Dermis blood vessel endothelial cell (primary cell): ENCODE results near the gene GOLGA3. TPM values are rescaled to one million over a fixed set of nuclear protein-coding genes. Genes with fewer than 3 reads are reported as not detected.
A peak's percentile ranks its signal among the peaks of the same experiment; 100 is the strongest.
"Not testable (repeated sequence)": the region's sequence is repeated elsewhere in the genome, so short reads cannot be mapped to it uniquely, and the experiment has no call there.

ENCODE experiments used
- DNase-seq: peaks from one replicate; pipeline ENCODE4 v3.0.0; 2010
- total RNA-seq: library from RNA; depleted of rRNA; stranded (reverse); fragments of >200 nt; gene quantifications from 2 replicates; pipeline ENCODE4 v1.2.3, GENCODE V29; 2014

GOLGA3 gene
- total RNA-seq, 1 donor from 2014 or later: 101 TPM

GRCh38 chr12:132777614-132778013, 51.1 kb downstream of the GOLGA3 start:
- DNase-seq: no peak

DNA sequence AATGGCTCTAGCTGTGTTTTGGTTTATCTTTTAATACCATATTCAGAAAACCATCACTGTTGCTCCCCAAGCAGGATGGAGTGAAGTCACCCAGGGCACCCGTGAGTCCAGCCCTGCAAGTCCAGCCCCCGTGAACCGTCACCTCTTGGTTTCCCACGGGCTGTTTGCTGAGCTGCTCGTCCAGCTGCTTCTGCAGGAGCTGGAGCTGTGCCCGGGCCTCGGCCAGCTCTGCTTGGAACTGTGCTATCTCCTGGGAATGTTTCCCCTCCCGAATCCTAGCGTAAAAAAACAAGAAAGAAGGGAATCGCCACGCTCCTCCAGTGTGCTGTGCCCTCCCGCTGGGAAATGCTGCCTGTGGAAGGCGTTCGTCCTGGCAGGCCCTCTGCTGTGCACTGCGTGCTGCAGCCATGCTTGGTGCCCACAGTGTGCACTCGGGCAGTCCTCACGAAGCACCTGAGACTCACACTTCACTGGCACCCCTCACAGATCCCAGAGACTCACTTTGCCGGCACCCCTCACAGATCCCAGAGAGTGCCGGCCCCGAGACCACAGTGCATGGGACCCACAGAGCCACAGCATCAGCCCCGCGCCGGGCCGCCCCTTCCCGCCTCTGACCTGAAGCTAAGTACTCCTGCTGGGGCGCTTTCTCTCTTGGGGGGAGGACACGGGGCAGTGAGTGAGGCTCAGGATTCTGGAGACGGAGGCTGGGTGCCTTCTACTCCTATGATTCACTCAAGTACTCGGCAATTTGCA, 51.7 kb downstream of the GOLGA3 start:
- DNase-seq: no peak

DNA sequence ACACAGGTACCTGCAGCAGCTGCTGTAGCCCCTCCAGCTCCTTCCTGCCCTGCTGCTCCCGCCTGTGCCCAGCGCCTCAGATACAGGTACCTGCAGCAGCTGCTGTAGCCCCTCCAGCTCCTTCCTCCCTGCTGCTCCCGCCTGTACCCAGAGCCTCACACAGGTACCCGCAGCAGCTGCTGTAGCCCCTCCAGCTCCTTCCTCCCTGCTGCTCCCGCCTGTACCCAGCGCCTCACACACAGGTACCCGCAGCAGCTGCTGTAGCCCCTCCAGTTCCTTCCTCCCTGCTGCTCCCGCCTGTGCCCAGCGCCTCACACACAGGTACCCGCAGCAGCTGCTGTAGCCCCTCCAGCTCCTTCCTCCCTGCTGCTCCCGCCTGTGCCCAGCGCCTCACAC, 52.4 kb downstream of the GOLGA3 start:
- DNase-seq: not testable (repeated sequence)

- no peak for DNase-seq
Observed at GRCh38 chr12:132775502-132776229, 53.0 kb downstream of the GOLGA3 start.

DNA sequence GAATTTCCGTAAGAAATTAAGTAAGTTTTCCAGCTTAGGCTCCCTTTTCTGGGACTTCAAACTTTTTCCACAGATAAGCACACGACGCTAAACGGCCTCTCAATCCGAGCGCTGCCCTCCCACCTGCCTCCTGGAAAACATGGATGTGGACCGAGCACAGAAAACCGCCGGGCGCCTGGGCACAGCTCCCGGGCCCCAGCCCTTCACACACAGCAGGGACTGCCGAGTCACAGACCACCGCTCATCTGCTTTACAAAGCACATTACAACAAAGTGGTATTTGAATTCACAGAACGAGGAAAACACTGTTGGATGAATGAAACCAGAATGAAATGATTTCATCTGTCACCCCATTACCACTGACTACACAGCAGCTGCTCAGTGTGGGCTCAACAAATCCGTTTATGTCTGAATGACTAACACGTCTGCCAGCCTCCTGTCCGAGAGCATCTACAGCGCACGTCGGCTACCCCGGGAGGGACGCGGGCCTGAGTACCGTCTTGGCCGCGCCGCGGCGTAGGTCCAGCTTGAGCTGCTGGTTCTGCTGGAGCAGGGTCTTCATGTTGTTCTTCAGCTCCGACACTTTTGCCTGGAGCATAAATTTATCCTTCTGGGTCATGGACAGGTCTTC, 53.9 kb downstream of the GOLGA3 start:
- no peak for DNase-seq

GRCh38 chr12:132774159-132774558, 54.5 kb downstream of the GOLGA3 start:
- no peak for DNase-seq

DNA sequence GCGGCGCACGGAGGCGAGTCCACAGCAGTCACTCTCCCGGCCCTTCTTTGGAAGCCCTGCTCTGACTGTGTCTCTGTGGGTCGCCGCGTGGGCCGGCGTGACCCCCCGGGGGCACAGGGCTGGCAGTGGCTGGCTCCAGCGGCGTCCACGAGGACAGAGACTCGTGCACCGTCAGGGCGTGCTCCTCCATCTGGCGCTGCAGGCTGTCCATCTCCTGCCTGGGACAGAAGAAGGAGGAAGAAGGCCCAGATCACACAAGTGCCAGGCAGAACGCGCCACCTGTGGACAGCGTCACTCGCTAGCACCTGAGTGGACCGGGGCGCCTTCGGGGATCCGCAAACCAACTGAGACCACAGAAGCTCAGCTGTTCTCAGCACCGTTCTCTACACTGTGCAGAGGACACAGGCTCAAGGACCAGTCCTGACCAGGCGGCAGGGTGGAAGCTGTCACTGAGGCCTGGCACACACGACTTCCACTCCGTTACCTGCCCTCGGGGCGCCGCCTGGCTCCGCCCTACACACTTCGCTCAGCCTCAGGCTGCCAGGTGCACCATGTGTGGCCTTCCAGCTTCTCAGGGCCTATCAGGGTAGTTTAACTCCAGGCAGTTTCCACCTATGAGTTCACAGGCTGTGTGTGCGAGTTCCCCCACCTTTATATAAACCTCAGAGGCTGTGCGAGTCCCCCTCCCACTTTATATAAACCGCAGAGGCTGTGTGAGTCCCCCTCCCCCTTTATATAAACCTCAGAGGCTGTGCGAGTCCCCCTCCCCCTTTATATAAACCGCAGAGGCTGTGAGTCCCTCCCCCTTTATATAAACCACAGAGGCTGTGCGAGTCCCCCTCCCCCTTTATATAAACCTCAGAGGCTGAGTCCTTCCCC, 55.4 kb downstream of the GOLGA3 start:
- DNase-seq: no peak

GRCh38 chr12:132772606-132773005, 56.1 kb downstream of the GOLGA3 start:
- DNase-seq: no peak

DNA sequence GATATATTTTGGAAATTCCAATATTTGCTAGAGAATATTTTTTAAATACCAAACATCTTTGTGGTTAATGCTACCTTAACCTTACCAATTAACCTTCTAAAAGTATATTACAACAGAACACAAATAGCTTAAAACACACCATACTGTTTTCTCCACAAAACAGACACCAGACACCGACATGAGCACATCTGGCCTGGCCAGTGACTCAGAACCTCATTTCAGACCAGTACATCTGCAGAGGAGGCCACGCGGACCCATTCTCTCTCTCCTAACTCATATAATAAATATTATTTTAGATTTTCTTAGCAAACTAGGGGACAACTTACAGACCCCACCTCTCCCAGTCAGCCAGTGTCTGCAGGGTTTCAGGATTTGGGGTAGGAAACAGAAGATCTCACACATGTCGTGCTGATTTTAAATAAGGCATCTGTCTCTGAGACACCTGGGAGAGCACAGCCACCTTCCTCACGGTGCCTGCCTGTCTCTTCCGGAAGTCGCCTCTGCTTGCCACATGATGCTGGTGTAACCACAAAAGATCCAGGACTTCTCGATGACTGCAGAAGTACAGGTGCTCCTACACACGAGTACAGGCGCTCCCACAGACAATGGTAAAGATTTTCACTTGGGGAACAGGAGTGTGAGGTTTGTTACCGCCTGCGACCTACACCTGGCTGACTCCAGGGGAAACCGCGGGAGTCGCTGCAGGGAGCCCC, 57.4 kb downstream of the GOLGA3 start:
- no peak for DNase-seq

GRCh38 chr12:132766380-132767085, 62.1 kb downstream of the GOLGA3 start:
- DNase-seq: peak; percentile 82

- DNase-seq: no peak
Observed at GRCh38 chr12:132765361-132765760, 63.3 kb downstream of the GOLGA3 start.

DNA sequence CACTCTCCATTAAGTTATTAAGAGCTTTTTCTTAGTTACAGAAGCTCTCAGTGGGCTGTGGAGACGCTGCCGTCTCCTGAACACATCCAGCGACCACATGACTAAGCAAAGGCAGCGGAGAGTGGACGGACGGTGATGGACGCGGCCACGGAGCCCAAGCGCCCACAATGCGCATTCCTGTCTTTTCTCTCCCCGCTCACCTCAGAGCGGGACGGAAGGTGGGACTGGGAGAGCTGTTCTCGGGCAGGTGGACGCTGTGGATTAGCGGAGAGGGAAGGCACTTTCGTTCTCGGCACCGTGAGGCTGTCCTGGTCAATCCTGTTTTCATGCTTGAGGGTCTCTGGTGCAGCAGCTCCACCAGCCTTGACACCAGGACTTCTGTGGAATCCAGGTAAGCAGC, 64.4 kb downstream of the GOLGA3 start:
- DNase-seq: no peak

GRCh38 chr12:132761921-132762583, 66.6 kb downstream of the GOLGA3 start:
- peak; percentile 91 for DNase-seq

GRCh38 chr12:132761032-132761920, 67.4 kb downstream of the GOLGA3 start, which contains the start of gene ANKLE2:
Gene ANKLE2 (minus strand): TSS chr12:132761832. CDS start chr12:132761798, 34 bp downstream.
- peak; percentile 70 for DNase-seq

- no peak for DNase-seq
Observed at GRCh38 chr12:132759359-132759758, 69.3 kb downstream of the GOLGA3 start.

- not testable (repeated sequence) for DNase-seq
Observed at GRCh38 chr12:132758825-132759224, 69.8 kb downstream of the GOLGA3 start.

- DNase-seq: no peak
Observed at GRCh38 chr12:132754160-132754932, 74.3 kb downstream of the GOLGA3 start.

- not testable (repeated sequence) for DNase-seq
Observed at GRCh38 chr12:132753670-132754069, 75.0 kb downstream of the GOLGA3 start.

DNA sequence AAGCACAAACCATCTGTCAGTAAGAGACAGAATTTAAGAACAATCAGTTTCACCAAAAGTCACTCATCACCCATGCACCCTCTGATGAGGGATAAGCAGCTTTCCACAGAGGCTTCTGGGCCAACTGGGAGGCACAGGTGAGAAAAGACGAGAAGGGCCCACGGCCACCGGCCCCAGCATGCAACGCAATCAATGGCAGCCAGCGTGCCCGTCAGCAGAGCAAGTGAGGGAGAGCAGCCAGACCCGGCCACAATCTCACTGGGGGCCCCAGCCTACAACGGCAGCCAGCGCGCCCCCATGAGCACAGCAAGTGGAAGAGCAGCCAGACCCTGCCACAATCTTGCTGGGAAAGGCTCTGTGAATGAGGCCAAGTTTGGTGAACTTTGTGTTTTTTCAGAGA, 80.3 kb downstream of the GOLGA3 start:
- no peak for DNase-seq
